ENCODE results near the gene SPTB.

The SPTB gene

DNA sequence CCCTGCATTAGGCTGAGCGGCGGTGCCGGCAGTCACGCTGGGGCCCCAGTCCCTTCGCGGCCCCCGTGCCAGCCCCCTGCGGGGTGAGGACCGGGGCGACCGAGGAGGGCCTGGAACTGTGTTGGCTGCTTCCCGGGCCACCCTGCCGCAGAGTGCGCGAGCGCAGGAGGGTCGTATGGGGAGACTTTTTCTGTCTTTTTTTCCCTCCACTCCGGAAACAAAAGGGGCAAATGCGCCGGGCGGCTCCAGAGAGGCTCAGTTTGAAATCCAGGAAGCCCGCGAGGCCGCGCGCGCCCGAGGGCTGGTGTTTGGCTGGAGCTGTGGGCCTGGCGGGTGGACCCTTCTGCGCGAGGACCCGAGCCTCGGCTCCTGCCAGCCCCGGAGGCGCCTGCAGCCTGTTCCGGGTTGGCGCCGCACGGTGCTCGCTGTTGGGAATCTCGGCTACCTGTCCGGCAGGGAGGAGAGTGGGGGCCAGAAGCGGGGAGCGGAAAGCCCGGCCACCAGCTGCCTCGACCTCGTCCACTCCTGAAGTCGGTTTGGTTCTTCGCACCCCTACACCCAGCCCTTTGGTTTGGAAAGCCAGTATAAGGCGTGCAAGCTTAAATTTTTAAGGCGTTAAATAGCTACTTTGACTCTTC lies 174.8 kb downstream of the SPTB start (continued):
- TF ChIP-seq, protein P1, sequence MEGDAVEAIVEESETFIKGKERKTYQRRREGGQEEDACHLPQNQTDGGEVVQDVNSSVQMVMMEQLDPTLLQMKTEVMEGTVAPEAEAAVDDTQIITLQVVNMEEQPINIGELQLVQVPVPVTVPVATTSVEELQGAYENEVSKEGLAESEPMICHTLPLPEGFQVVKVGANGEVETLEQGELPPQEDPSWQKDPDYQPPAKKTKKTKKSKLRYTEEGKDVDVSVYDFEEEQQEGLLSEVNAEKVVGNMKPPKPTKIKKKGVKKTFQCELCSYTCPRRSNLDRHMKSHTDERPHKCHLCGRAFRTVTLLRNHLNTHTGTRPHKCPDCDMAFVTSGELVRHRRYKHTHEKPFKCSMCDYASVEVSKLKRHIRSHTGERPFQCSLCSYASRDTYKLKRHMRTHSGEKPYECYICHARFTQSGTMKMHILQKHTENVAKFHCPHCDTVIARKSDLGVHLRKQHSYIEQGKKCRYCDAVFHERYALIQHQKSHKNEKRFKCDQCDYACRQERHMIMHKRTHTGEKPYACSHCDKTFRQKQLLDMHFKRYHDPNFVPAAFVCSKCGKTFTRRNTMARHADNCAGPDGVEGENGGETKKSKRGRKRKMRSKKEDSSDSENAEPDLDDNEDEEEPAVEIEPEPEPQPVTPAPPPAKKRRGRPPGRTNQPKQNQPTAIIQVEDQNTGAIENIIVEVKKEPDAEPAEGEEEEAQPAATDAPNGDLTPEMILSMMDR (tag by site-specific recombination; IDR thresholded peaks at IDR 0.05), result 0 out of 2 replicates have a peak, but pooled peaks have one; percentile 7
- TF ChIP-seq, protein P2, sequence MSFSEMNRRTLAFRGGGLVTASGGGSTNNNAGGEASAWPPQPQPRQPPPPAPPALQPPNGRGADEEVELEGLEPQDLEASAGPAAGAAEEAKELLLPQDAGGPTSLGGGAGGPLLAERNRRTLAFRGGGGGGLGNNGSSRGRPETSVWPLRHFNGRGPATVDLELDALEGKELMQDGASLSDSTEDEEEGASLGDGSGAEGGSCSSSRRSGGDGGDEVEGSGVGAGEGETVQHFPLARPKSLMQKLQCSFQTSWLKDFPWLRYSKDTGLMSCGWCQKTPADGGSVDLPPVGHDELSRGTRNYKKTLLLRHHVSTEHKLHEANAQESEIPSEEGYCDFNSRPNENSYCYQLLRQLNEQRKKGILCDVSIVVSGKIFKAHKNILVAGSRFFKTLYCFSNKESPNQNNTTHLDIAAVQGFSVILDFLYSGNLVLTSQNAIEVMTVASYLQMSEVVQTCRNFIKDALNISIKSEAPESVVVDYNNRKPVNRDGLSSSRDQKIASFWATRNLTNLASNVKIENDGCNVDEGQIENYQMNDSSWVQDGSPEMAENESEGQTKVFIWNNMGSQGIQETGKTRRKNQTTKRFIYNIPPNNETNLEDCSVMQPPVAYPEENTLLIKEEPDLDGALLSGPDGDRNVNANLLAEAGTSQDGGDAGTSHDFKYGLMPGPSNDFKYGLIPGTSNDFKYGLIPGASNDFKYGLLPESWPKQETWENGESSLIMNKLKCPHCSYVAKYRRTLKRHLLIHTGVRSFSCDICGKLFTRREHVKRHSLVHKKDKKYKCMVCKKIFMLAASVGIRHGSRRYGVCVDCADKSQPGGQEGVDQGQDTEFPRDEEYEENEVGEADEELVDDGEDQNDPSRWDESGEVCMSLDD (tag by site-specific recombination; IDR thresholded peaks at IDR 0.05), result peak; percentile 31; the same call in 1 of the 2 replicates
- TF ChIP-seq ZNF501 (tag by site-specific recombination; IDR thresholded peaks at IDR 0.05) (no peak), ZBTB26 (tag by site-specific recombination; optimal IDR thresholded peaks at IDR 0.05) (peak; percentile 53), ZNF335 (tag by site-specific recombination; conservative IDR thresholded peaks at IDR 0.05) (peak; percentile 99)
- TF ChIP-seq, protein P3, sequence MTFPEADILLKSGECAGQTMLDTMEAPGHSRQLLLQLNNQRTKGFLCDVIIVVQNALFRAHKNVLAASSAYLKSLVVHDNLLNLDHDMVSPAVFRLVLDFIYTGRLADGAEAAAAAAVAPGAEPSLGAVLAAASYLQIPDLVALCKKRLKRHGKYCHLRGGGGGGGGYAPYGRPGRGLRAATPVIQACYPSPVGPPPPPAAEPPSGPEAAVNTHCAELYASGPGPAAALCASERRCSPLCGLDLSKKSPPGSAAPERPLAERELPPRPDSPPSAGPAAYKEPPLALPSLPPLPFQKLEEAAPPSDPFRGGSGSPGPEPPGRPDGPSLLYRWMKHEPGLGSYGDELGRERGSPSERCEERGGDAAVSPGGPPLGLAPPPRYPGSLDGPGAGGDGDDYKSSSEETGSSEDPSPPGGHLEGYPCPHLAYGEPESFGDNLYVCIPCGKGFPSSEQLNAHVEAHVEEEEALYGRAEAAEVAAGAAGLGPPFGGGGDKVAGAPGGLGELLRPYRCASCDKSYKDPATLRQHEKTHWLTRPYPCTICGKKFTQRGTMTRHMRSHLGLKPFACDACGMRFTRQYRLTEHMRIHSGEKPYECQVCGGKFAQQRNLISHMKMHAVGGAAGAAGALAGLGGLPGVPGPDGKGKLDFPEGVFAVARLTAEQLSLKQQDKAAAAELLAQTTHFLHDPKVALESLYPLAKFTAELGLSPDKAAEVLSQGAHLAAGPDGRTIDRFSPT (tag by site-specific recombination; IDR thresholded peaks at IDR 0.05), result no peak
- TF ChIP-seq, protein P4, sequence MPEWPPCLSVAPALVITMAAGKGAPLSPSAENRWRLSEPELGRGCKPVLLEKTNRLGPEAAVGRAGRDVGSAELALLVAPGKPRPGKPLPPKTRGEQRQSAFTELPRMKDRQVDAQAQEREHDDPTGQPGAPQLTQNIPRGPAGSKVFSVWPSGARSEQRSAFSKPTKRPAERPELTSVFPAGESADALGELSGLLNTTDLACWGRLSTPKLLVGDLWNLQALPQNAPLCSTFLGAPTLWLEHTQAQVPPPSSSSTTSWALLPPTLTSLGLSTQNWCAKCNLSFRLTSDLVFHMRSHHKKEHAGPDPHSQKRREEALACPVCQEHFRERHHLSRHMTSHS (tag by site-specific recombination; IDR thresholded peaks at IDR 0.05), result no peak

- POLR2A ChIA-PET, result interaction anchor here (0.6 to 2.0 kb wide), 16 partner anchors 10 to 188 kb away, joined by 3 to 11 read pairs (median 4); partner anchors contain the start of gene HSPA2
- H3K36me3 ChIP-seq (ENCODE audit: control insufficient read depth in 2 of 2, insufficient read depth in 1 of 2, low read length in 2 of 2), result no peaks in the 10 kb centered on the region
- H3K4me3 ChIP-seq (ENCODE audit: low read depth, low read length), result peak within 1 kb of the TSS; percentile 75
- H3K9me3 ChIP-seq (ENCODE audit: control insufficient read depth, insufficient read depth, low read depth, low read length), result no peaks in the 10 kb centered on the region
- peaks cover 28% of the 10 kb centered on the region for H3K4me1 ChIP-seq (ENCODE audit: control insufficient read depth, insufficient read depth, low read length)
- CTCF ChIA-PET, result interaction anchor here (0.8 to 1.4 kb wide), 2 partner anchors 25 to 33 kb away, joined by 3 read pairs; no protein-coding TSS in a partner anchor
- H3K27ac ChIP-seq (ENCODE audit: extremely low read depth, low read depth, low read length), result peak within 1 kb of the TSS; percentile 75; the same call in 1 of the 2 replicates
- TF ChIP-seq ZNF514 (tag by site-specific recombination; IDR thresholded peaks at IDR 0.05), result no peak
- 0 out of 2 replicates have a peak, but pooled peaks have one; percentile 7 for TF ChIP-seq ZNF140 (tag by site-specific recombination; IDR thresholded peaks at IDR 0.05)
- TF ChIP-seq ZNF174 (tag by site-specific recombination; IDR thresholded peaks at IDR 0.05), result no peak
- TF ChIP-seq, protein P3 (tag by site-specific recombination; IDR thresholded peaks at IDR 0.05), result peak; percentile 90
- TF ChIP-seq ZNF146 (tag by site-specific recombination; IDR thresholded peaks at IDR 0.05), result no peak
- no peak for TF ChIP-seq ZFP69B (tag by site-specific recombination; IDR thresholded peaks at IDR 0.05)
- peak; percentile 99 for TF ChIP-seq ZNF596 (tag by site-specific recombination; IDR thresholded peaks at IDR 0.05)
- TF ChIP-seq ZNF677 (tag by site-specific recombination; IDR thresholded peaks at IDR 0.05), result no peak; the same call in 1 of the 2 replicates
- no peak; the same call in 1 of the 2 replicates for TF ChIP-seq ZBTB20 (tag by site-specific recombination; IDR thresholded peaks at IDR 0.05)
- TF ChIP-seq SP3 (tag by site-specific recombination; IDR thresholded peaks at IDR 0.05), result peak; percentile 46
- TF ChIP-seq ZNF658 (tag by site-specific recombination; IDR thresholded peaks at IDR 0.05), result no peak
- TF ChIP-seq GLIS2 (tag by site-specific recombination; IDR thresholded peaks at IDR 0.05), result peak; percentile 29
- TF ChIP-seq OSR2 (tag by site-specific recombination; IDR thresholded peaks at IDR 0.05), result no peak
- peak; percentile 36; the same call in 1 of the 2 replicates for TF ChIP-seq ZEB2 (tag by site-specific recombination; IDR thresholded peaks at IDR 0.05)
These were observed 175.5 kb downstream of the SPTB start, which contains the start of gene PLEKHG3 for GRCh38 chr14:64704143-64704742. PLEKHG3 (plus strand) TSS chr14:64704424; CDS start chr14:64727632, 23,208 bp downstream.

Data from HEK293 (cell line).